Stromal cell of bone marrow (primary cell): Measurements from ENCODE around the gene COPS7A.

Experiments
- DNase-seq: peaks from one replicate; pipeline ENCODE4 v3.0.0-alpha.2; 2012; ENCODE audit warnings: low read depth

COPS7A gene

GRCh38 chr12:6723607-6724408 is at the start of gene COPS7A:
Gene COPS7A (plus strand): TSS chr12:6724046. CDS start chr12:6724657, 611 bp downstream.
- DNase-seq = peak; percentile 98

GRCh38 chr12:6676962-6677361 is 46.9 kb upstream of the COPS7A start:
- DNase-seq = no peak

GRCh38 chr12:6684609-6685008 is 39.2 kb upstream of the COPS7A start:
- no peak for DNase-seq

GRCh38 chr12:6685814-6686213 is 38.0 kb upstream of the COPS7A start:
- no peak for DNase-seq

GRCh38 chr12:6688543-6688998 is 35.3 kb upstream of the COPS7A start:
- DNase-seq = no peak

- peak; percentile 99 for DNase-seq
Observed at GRCh38 chr12:6688999-6689882, 34.6 kb upstream of the COPS7A start, which contains the start of gene ZNF384. Gene ZNF384 (minus strand): TSS chr12:6689375. CDS start chr12:6679520, 9,855 bp downstream.

- peak; percentile 48 for DNase-seq
Observed at GRCh38 chr12:6691473-6691872, 32.4 kb upstream of the COPS7A start.

- DNase-seq = no peak
Observed at GRCh38 chr12:6692888-6693287, 31.0 kb upstream of the COPS7A start.

GRCh38 chr12:6693832-6694355 is 30.0 kb upstream of the COPS7A start:
- no peak for DNase-seq

GRCh38 chr12:6694701-6695100 is 29.1 kb upstream of the COPS7A start:
- DNase-seq = no peak

GRCh38 chr12:6695313-6696045 is 28.4 kb upstream of the COPS7A start:
- DNase-seq = no peak

- no peak for DNase-seq
Observed at GRCh38 chr12:6696690-6697583, 26.9 kb upstream of the COPS7A start.

- peak; percentile 57 for DNase-seq
Observed at GRCh38 chr12:6697584-6698351, 26.1 kb upstream of the COPS7A start.

- no peak for DNase-seq
Observed at GRCh38 chr12:6698352-6699046, 25.3 kb upstream of the COPS7A start.

- no peak for DNase-seq
Observed at GRCh38 chr12:6699259-6699988, 24.4 kb upstream of the COPS7A start.

- no peak for DNase-seq
Observed at GRCh38 chr12:6699989-6700645, 23.7 kb upstream of the COPS7A start.

GRCh38 chr12:6700646-6701051 is 23.2 kb upstream of the COPS7A start, which contains the start of gene PIANP:
Gene PIANP (minus strand): TSS chr12:6700815. CDS start chr12:6698061, 2,754 bp downstream.
- DNase-seq = no peak
